Transverse colon (tissue), 3 donors: Measurements from ENCODE around the gene MRPS18B.

Source experiments
- CTCF ChIP-seq, 5 experiments: fragments of 200-600 bp in 3 of 5; fragments of 450-650 bp in 2 of 5; sonication (generic) in 3 of 5; IDR thresholded peaks; 1 replicate in 2 of 5; 2 replicates in 3 of 5; pipeline ENCODE4 v1.5.1; 2016 to 2017; ENCODE audit warnings: antibody characterized with exemption in 5 of 5, inconsistent platforms in 3 of 5, mild to moderate bottlenecking in 2 of 5, moderate library complexity in 1 of 5
- POLR2A ChIP-seq: fragments of 450-650 bp; IDR thresholded peaks from one replicate; pipeline ENCODE4 v1.6.1; 2016; ENCODE audit warnings: antibody characterized with exemption, mild to moderate bottlenecking, moderate library complexity

GRCh38 chr6:30615219-30615957, 2.3 kb upstream of the MRPS18B start:
- no peak for TF ChIP-seq POLR2A
- no peak for TF ChIP-seq CTCF (IDR thresholded peaks at IDR 0.05)
